ENCODE results near the gene BCL2L15.
"Not testable (repeated sequence)": the region's sequence is repeated elsewhere in the genome, so short reads cannot be mapped to it uniquely, and the experiment has no call there.

The BCL2L15 gene

GRCh38 chr1:113868387-113869083 is 18.8 kb downstream of the BCL2L15 start:
- DNase-seq = no peak

- no peak for DNase-seq
Observed at GRCh38 chr1:113861641-113862040, 25.7 kb downstream of the BCL2L15 start.

GRCh38 chr1:113860891-113861290 is 26.5 kb downstream of the BCL2L15 start:
- DNase-seq = no peak

- DNase-seq = no peak
Observed at GRCh38 chr1:113859478-113860175, 27.8 kb downstream of the BCL2L15 start.

- DNase-seq = no peak
Observed at GRCh38 chr1:113858982-113859381, 28.4 kb downstream of the BCL2L15 start.

- DNase-seq = no peak
Observed at GRCh38 chr1:113858418-113858817, 29.0 kb downstream of the BCL2L15 start.

GRCh38 chr1:113857776-113858175 is 29.6 kb downstream of the BCL2L15 start:
- no peak for DNase-seq

- no peak for DNase-seq
Observed at GRCh38 chr1:113856401-113856790, 31.0 kb downstream of the BCL2L15 start.

GRCh38 chr1:113855630-113856400 is 31.6 kb downstream of the BCL2L15 start:
- no peak for DNase-seq

GRCh38 chr1:113854234-113854633 is 33.1 kb downstream of the BCL2L15 start:
- no peak for DNase-seq

GRCh38 chr1:113852694-113853093 is 34.7 kb downstream of the BCL2L15 start:
- DNase-seq = not testable (repeated sequence)

- DNase-seq = no peak
Observed at GRCh38 chr1:113850127-113850796, 37.1 kb downstream of the BCL2L15 start.

GRCh38 chr1:113849072-113849471 is 38.3 kb downstream of the BCL2L15 start:
- no peak for DNase-seq

GRCh38 chr1:113846391-113847035 is 40.9 kb downstream of the BCL2L15 start:
- DNase-seq = no peak

GRCh38 chr1:113836534-113836933 is 50.8 kb downstream of the BCL2L15 start:
- no peak for DNase-seq

GRCh38 chr1:113835686-113836290 is 51.6 kb downstream of the BCL2L15 start:
- no peak for DNase-seq

GRCh38 chr1:113834716-113835115 is 52.7 kb downstream of the BCL2L15 start:
- no peak for DNase-seq
